Measurements from ENCODE around the gene CNOT6L.
"Not testable (repeated sequence)": the region's sequence is repeated elsewhere in the genome, so short reads cannot be mapped to it uniquely, and the experiment has no call there.

The CNOT6L gene

DNA sequence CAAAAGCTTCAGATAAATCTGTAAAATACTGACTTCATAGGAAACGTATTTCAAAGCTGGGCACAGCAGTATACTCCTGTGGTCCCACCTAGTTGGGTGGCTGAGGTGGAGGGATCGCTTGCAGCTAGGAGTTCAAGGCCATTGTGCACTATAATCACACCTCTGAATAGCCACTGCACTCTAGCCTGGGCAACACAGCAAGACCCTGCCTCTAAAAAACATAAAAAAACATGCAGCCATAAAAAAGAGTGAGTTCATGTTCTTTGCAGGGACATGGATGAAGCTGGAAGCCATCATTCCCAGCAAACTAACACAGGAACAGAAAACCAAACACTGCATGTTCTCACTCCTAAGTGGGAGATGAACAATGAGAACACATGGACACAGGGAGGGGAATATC, 38.4 kb downstream of the CNOT6L start:
- H3K4me1 ChIP-seq (ENCODE audit: control insufficient read depth, insufficient read depth, low read length), result peaks cover 11% of the 10 kb centered on the region
- not testable (repeated sequence) for H3K9me3 ChIP-seq (ENCODE audit: control insufficient read depth, insufficient read depth, low read depth, low read length)

GRCh38 chr4:77777135-77777807, 41.9 kb downstream of the CNOT6L start:
- H3K36me3 ChIP-seq (ENCODE audit: control insufficient read depth, insufficient read depth, low read length), result no peaks in the 10 kb centered on the region
- H3K4me3 ChIP-seq (ENCODE audit: low read depth, low read length), result no peak overlapping the region
- no peaks in the 10 kb centered on the region for H3K27me3 ChIP-seq (ENCODE audit: control insufficient read depth, insufficient read depth, low read length)
- H3K4me1 ChIP-seq (ENCODE audit: control insufficient read depth, insufficient read depth, low read length), result peaks cover 11% of the 10 kb centered on the region
- H3K9ac ChIP-seq (ENCODE audit: low read length), result no peak overlapping the region
- no peaks in the 10 kb centered on the region for H3K9me3 ChIP-seq (ENCODE audit: control insufficient read depth, insufficient read depth, low read depth, low read length)
- no peak overlapping the region for H3K27ac ChIP-seq (ENCODE audit: low read depth, low read length)

More for the DNA sequence above, 38.4 kb downstream of the CNOT6L start:
- H3K36me3 ChIP-seq (ENCODE audit: control insufficient read depth, insufficient read depth, low read length); H3K9ac ChIP-seq (ENCODE audit: low read length); H3K4me3 ChIP-seq (ENCODE audit: low read depth, low read length); H3K27me3 ChIP-seq (ENCODE audit: control insufficient read depth, insufficient read depth, low read length); H3K27ac ChIP-seq (ENCODE audit: low read depth, low read length): not testable (repeated sequence)

- Histone ChIP-seq H3K36me3 (ENCODE audit: control insufficient read depth, insufficient read depth, low read length) (no peaks in the 10 kb centered on the region), H3K4me1 (ENCODE audit: control insufficient read depth, insufficient read depth, low read length) (peaks cover 18% of the 10 kb centered on the region)
Observed at GRCh38 chr4:77776182-77777134, 42.7 kb downstream of the CNOT6L start.

DNA sequence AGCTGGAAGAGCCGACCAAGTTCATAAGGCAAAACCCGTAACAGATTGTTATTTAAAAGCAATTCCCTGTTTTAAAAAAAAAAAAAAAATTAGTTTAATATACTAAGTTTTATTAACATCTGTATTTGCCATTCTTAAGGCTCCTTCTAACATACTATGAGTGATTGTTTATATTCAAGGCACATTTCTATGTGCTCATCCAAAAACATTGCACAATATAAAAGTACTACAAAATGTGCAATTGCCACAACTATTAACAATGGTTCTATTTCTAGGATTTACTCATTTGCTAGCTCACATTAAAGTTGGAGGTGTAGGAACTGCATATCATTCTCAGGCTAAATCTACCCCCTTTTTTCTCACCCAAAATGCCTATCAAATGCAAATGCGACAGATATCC, 46.1 kb downstream of the CNOT6L start:
- no peaks in the 10 kb centered on the region for H3K36me3 ChIP-seq (ENCODE audit: control insufficient read depth, insufficient read depth, low read length)
- no peak overlapping the region for H3K9ac ChIP-seq (ENCODE audit: low read length)
- H3K27me3 ChIP-seq (ENCODE audit: control insufficient read depth, insufficient read depth, low read length), result no peaks in the 10 kb centered on the region
- H3K27ac ChIP-seq (ENCODE audit: low read depth, low read length), result no peak overlapping the region
- no peak overlapping the region for H3K4me3 ChIP-seq (ENCODE audit: low read depth, low read length)
- peaks cover 22% of the 10 kb centered on the region for H3K4me1 ChIP-seq (ENCODE audit: control insufficient read depth, insufficient read depth, low read length)
- no peaks in the 10 kb centered on the region for H3K9me3 ChIP-seq (ENCODE audit: control insufficient read depth, insufficient read depth, low read depth, low read length)

More at GRCh38 chr4:77776182-77777134, 42.7 kb downstream of the CNOT6L start:
- Histone ChIP-seq H3K4me3 (ENCODE audit: low read depth, low read length) (no peak overlapping the region), H3K27me3 (ENCODE audit: control insufficient read depth, insufficient read depth, low read length) (no peaks in the 10 kb centered on the region), H3K9ac (ENCODE audit: low read length) (no peak overlapping the region), H3K9me3 (ENCODE audit: control insufficient read depth, insufficient read depth, low read depth, low read length) (no peaks in the 10 kb centered on the region), H3K27ac (ENCODE audit: low read depth, low read length) (no peak overlapping the region)

- no peaks in the 10 kb centered on the region for H3K27me3 ChIP-seq (ENCODE audit: control insufficient read depth, insufficient read depth, low read length)
- no peaks in the 10 kb centered on the region for H3K36me3 ChIP-seq (ENCODE audit: control insufficient read depth, insufficient read depth, low read length)
- no peak overlapping the region for H3K4me3 ChIP-seq (ENCODE audit: low read depth, low read length)
- no peak overlapping the region for H3K9ac ChIP-seq (ENCODE audit: low read length)
- H3K9me3 ChIP-seq (ENCODE audit: control insufficient read depth, insufficient read depth, low read depth, low read length), result no peaks in the 10 kb centered on the region
- H3K27ac ChIP-seq (ENCODE audit: low read depth, low read length), result peak overlapping the region; percentile 60
- H3K4me1 ChIP-seq (ENCODE audit: control insufficient read depth, insufficient read depth, low read length), result peaks cover 15% of the 10 kb centered on the region
Observed at GRCh38 chr4:77771566-77771965, 47.6 kb downstream of the CNOT6L start.

- Histone ChIP-seq H3K9me3 (ENCODE audit: control insufficient read depth, insufficient read depth, low read depth, low read length) (peaks cover 19% of the 10 kb centered on the region), H3K4me3 (ENCODE audit: low read depth, low read length) (no peak overlapping the region), H3K27me3 (ENCODE audit: control insufficient read depth, insufficient read depth, low read length) (no peaks in the 10 kb centered on the region), H3K9ac (ENCODE audit: low read length) (no peak overlapping the region), H3K27ac (ENCODE audit: low read depth, low read length) (no peak overlapping the region), H3K36me3 (ENCODE audit: control insufficient read depth, insufficient read depth, low read length) (no peaks in the 10 kb centered on the region), H3K4me1 (ENCODE audit: control insufficient read depth, insufficient read depth, low read length) (no peaks in the 10 kb centered on the region)
Observed at GRCh38 chr4:77765720-77766119, 53.4 kb downstream of the CNOT6L start.

GRCh38 chr4:77762531-77762930, 56.6 kb downstream of the CNOT6L start:
- Histone ChIP-seq H3K27ac (ENCODE audit: low read depth, low read length) (no peak overlapping the region), H3K36me3 (ENCODE audit: control insufficient read depth, insufficient read depth, low read length) (no peaks in the 10 kb centered on the region), H3K4me1 (ENCODE audit: control insufficient read depth, insufficient read depth, low read length) (no peaks in the 10 kb centered on the region), H3K9ac (ENCODE audit: low read length) (no peak overlapping the region), H3K9me3 (ENCODE audit: control insufficient read depth, insufficient read depth, low read depth, low read length) (peaks cover 19% of the 10 kb centered on the region), H3K4me3 (ENCODE audit: low read depth, low read length) (no peak overlapping the region), H3K27me3 (ENCODE audit: control insufficient read depth, insufficient read depth, low read length) (no peaks in the 10 kb centered on the region)

GRCh38 chr4:77761595-77761994, 57.6 kb downstream of the CNOT6L start:
- Histone ChIP-seq H3K9ac (ENCODE audit: low read length) (no peak overlapping the region), H3K4me3 (ENCODE audit: low read depth, low read length) (no peak overlapping the region), H3K27ac (ENCODE audit: low read depth, low read length) (no peak overlapping the region), H3K9me3 (ENCODE audit: control insufficient read depth, insufficient read depth, low read depth, low read length) (peaks cover 19% of the 10 kb centered on the region), H3K4me1 (ENCODE audit: control insufficient read depth, insufficient read depth, low read length) (no peaks in the 10 kb centered on the region), H3K36me3 (ENCODE audit: control insufficient read depth, insufficient read depth, low read length) (0 out of 2 replicates have a peak, but pooled peaks cover under 1% of the 10 kb centered on the region), H3K27me3 (ENCODE audit: control insufficient read depth, insufficient read depth, low read length) (no peaks in the 10 kb centered on the region)

DNA sequence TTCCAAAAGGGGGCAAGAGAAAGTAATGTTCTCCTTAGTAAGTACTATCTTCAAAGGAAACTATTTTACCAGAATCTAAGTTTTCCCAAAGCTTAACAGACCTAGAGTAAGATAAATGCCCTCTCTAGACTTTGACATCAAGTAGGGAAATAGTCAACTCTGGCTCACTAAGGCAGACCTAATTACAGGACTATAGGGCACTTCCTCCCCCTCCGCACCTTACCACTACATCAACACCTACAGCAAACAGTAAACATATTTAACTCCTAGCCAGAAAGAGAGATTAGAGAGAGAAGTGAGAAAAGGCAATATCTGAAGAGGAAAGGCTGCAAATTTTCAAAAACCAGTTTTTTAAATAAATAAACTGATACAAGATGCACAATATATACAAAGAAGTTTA, 60.4 kb downstream of the CNOT6L start:
- H3K27ac ChIP-seq (ENCODE audit: low read depth, low read length), result no peak overlapping the region
- H3K36me3 ChIP-seq (ENCODE audit: control insufficient read depth, insufficient read depth, low read length), result peaks cover 4% of the 10 kb centered on the region; the same call in 1 of the 2 replicates
- H3K4me3 ChIP-seq (ENCODE audit: low read depth, low read length), result no peak overlapping the region
- no peak overlapping the region for H3K9ac ChIP-seq (ENCODE audit: low read length)
- no peaks in the 10 kb centered on the region for H3K27me3 ChIP-seq (ENCODE audit: control insufficient read depth, insufficient read depth, low read length)
- H3K9me3 ChIP-seq (ENCODE audit: control insufficient read depth, insufficient read depth, low read depth, low read length), result peaks cover 19% of the 10 kb centered on the region
- H3K4me1 ChIP-seq (ENCODE audit: control insufficient read depth, insufficient read depth, low read length), result no peaks in the 10 kb centered on the region

DNA sequence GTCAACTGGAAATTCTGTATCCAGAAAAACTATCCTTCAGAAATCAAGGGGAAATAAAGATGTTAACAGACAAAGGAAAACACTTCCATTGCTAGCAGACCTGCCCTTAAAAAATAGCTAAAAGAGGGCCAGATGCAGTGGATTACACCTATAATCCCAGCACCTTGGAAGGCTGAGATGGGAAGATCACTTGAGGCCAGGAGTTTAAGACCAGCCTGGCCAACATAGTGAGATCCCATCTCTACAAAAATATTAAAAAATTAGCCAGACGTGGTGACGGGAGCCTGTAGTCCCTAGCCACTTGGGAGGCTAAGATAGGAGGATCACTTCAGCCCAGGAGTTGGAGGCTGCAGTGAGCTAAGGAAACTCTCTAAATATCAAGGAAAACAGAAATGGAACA, 67.4 kb downstream of the CNOT6L start:
- Histone ChIP-seq H3K4me1 (ENCODE audit: control insufficient read depth, insufficient read depth, low read length) (no peaks in the 10 kb centered on the region), H3K9ac (ENCODE audit: low read length) (no peak overlapping the region), H3K36me3 (ENCODE audit: control insufficient read depth, insufficient read depth, low read length) (peaks cover 4% of the 10 kb centered on the region; the same call in 1 of the 2 replicates), H3K27me3 (ENCODE audit: control insufficient read depth, insufficient read depth, low read length) (no peaks in the 10 kb centered on the region), H3K27ac (ENCODE audit: low read depth, low read length) (no peak overlapping the region), H3K9me3 (ENCODE audit: control insufficient read depth, insufficient read depth, low read depth, low read length) (peaks cover 3% of the 10 kb centered on the region; the same call in 1 of the 2 replicates), H3K4me3 (ENCODE audit: low read depth, low read length) (no peak overlapping the region)

- no peak overlapping the region for H3K27ac ChIP-seq (ENCODE audit: low read depth, low read length)
Observed at GRCh38 chr4:77745792-77746191, 73.4 kb downstream of the CNOT6L start.

More at GRCh38 chr4:77745792-77746191, 73.4 kb downstream of the CNOT6L start:
- Histone ChIP-seq H3K27me3 (ENCODE audit: control insufficient read depth, insufficient read depth, low read length) (no peaks in the 10 kb centered on the region), H3K9ac (ENCODE audit: low read length) (no peak overlapping the region), H3K36me3 (ENCODE audit: control insufficient read depth, insufficient read depth, low read length) (no peaks in the 10 kb centered on the region), H3K4me3 (ENCODE audit: low read depth, low read length) (no peak overlapping the region), H3K4me1 (ENCODE audit: control insufficient read depth, insufficient read depth, low read length) (no peaks in the 10 kb centered on the region), H3K9me3 (ENCODE audit: control insufficient read depth, insufficient read depth, low read depth, low read length) (no peaks in the 10 kb centered on the region)
